Activated CD8-positive, alpha-beta memory T cell treated with anti-CD3 and anti-CD28 coated beads, Interleukin-2, amount 10 ng/mL, durations not matched to agents 7 days and 5 days (primary cell): Measurements from ENCODE around the gene PIF1. TPM values are rescaled to one million over a fixed set of nuclear protein-coding genes. Genes with fewer than 3 reads are reported as not detected.

Experiments
- ATAC-seq: fragments of 150-1000 bp; cut with Tn5 transposase; one replicate; pipeline ENCODE4 v1.10.0; 2021; ENCODE audit warnings: moderate library complexity
- CTCF ChIA-PET: fragments of 350-600 bp; sonication (Branson Sonifier 250); formaldehyde crosslinking; loops from one replicate; lab custom pipeline; 2021; ENCODE audit warnings: antibody characterized with exemption; lab: Charles Lee
- DNase-seq: peaks from one replicate; pipeline ENCODE4 v3.0.0-alpha.2; 2020
- H3K27ac Mint-ChIP-seq: one replicate; pipeline ENCODE4 v1.8.0; 2021; ENCODE audit warnings: mild to moderate bottlenecking, mixed read lengths
- H3K27me3 Mint-ChIP-seq: one replicate; pipeline ENCODE4 v1.8.0; 2021; ENCODE audit warnings: mixed read lengths
- H3K36me3 Mint-ChIP-seq: one replicate; pipeline ENCODE4 v1.8.0; 2021; ENCODE audit warnings: mild to moderate bottlenecking, mixed read lengths
- H3K4me1 Mint-ChIP-seq: one replicate; pipeline ENCODE4 v1.8.0; 2021; ENCODE audit warnings: mixed read lengths
- H3K4me3 Mint-ChIP-seq: one replicate; pipeline ENCODE4 v1.8.0; 2021; ENCODE audit warnings: mild to moderate bottlenecking, moderate library complexity, mixed read lengths
- H3K9me3 Mint-ChIP-seq: one replicate; pipeline ENCODE4 v1.8.0; 2022; ENCODE audit warnings: low read depth, mixed read lengths
- total RNA-seq, 2 experiments: library from RNA; stranded (reverse); gene quantifications; one replicate each; pipeline ENCODE4 v1.2.3, GENCODE V29; 2021

Gene PIF1
- total RNA-seq, 2 experiments from 2014 or later: 59.5 to 85.5 TPM

DNA sequence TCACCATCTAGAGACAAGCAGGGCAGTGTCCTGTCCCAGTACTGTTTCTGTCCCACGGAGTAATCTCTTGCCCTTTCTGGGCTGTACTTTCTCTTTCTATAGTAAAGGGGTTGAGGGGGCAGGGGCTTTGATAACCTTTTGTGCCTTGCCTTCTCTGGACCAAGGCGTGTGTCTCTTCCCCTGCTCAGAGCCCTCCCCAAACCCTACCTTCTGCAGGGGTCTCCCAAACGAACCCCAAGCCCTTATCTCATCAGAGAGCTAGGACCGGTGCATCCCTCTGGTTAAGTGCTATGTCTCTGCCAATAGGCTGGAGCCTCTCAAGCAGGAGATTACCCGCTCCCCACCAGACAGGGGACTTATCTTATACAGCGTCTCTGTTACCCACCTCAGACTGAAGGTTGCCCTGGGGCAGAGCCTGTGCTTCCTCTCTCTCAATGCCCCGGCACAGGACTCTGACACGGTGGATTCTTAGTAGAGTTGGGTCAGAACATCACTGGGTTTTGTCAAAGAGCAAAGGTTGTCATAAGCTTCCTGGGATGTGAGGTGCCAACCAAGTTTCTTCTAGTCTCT lies 19.2 kb upstream of the PIF1 start:
- H3K4me3 Mint-ChIP-seq: peak overlapping the region; percentile 99

GRCh38 chr15:64843991-64844390 lies 18.5 kb upstream of the PIF1 start:
- H3K4me1 Mint-ChIP-seq: peaks cover 63% of the 10 kb centered on the region

More for the DNA sequence above, 19.2 kb upstream of the PIF1 start:
- H3K4me1 Mint-ChIP-seq: peaks cover 58% of the 10 kb centered on the region
- CTCF ChIA-PET: interaction anchor here (1.0 to 3.9 kb wide), 9 partner anchors 9 to 68 kb away, joined by 3 to 27 read pairs (median 4); partner anchors contain the start of gene ANKDD1A
- ATAC-seq (peak; percentile 7), DNase-seq (peak; percentile 66)
- H3K9me3 Mint-ChIP-seq: no peaks in the 10 kb centered on the region
- H3K27me3 Mint-ChIP-seq: no peaks in the 10 kb centered on the region
- peaks cover 18% of the 10 kb centered on the region for H3K36me3 Mint-ChIP-seq
- H3K27ac Mint-ChIP-seq: peak overlapping the region; percentile 84

GRCh38 chr15:64842986-64843561 lies 17.6 kb upstream of the PIF1 start:
- no peaks in the 10 kb centered on the region for H3K27me3 Mint-ChIP-seq
- DNase-seq (peak; percentile 45), ATAC-seq (no peak)
- no peaks in the 10 kb centered on the region for H3K9me3 Mint-ChIP-seq
- H3K4me3 Mint-ChIP-seq: peak overlapping the region; percentile 99
- CTCF ChIA-PET: interaction anchor here (1.0 to 3.9 kb wide), 6 partner anchors 40 to 115 kb away, joined by 3 to 27 read pairs (median 3); no protein-coding TSS in a partner anchor
- H3K36me3 Mint-ChIP-seq: peaks cover 13% of the 10 kb centered on the region
- peaks cover 68% of the 10 kb centered on the region for H3K4me1 Mint-ChIP-seq
- H3K27ac Mint-ChIP-seq: peak overlapping the region; percentile 84

More at GRCh38 chr15:64843991-64844390, 18.5 kb upstream of the PIF1 start:
- Mint-ChIP-seq H3K36me3 (peaks cover 17% of the 10 kb centered on the region), H3K27ac (peak overlapping the region; percentile 84), H3K27me3 (no peaks in the 10 kb centered on the region), H3K4me3 (peak overlapping the region; percentile 99), H3K9me3 (no peaks in the 10 kb centered on the region)
- CTCF ChIA-PET: interaction anchor here (1.0 to 3.9 kb wide), 8 partner anchors 34 to 116 kb away, joined by 3 to 27 read pairs (median 4); partner anchors contain the start of gene ANKDD1A
- ATAC-seq (no peak), DNase-seq (no peak)

- H3K4me3 Mint-ChIP-seq: peak overlapping the region; percentile 99
- peaks cover 11% of the 10 kb centered on the region for H3K36me3 Mint-ChIP-seq
- DNase-seq: no peak
- H3K9me3 Mint-ChIP-seq: no peaks in the 10 kb centered on the region
- CTCF ChIA-PET: interaction anchor here (1.4 to 3.9 kb wide), 2 partner anchors 51 to 59 kb away, joined by 3 to 27 read pairs; no protein-coding TSS in a partner anchor
- H3K4me1 Mint-ChIP-seq: peaks cover 70% of the 10 kb centered on the region
- H3K27ac Mint-ChIP-seq: peak overlapping the region; percentile 84
- ATAC-seq: no peak
- no peaks in the 10 kb centered on the region for H3K27me3 Mint-ChIP-seq
Observed at GRCh38 chr15:64842096-64842939, 16.9 kb upstream of the PIF1 start.

DNA sequence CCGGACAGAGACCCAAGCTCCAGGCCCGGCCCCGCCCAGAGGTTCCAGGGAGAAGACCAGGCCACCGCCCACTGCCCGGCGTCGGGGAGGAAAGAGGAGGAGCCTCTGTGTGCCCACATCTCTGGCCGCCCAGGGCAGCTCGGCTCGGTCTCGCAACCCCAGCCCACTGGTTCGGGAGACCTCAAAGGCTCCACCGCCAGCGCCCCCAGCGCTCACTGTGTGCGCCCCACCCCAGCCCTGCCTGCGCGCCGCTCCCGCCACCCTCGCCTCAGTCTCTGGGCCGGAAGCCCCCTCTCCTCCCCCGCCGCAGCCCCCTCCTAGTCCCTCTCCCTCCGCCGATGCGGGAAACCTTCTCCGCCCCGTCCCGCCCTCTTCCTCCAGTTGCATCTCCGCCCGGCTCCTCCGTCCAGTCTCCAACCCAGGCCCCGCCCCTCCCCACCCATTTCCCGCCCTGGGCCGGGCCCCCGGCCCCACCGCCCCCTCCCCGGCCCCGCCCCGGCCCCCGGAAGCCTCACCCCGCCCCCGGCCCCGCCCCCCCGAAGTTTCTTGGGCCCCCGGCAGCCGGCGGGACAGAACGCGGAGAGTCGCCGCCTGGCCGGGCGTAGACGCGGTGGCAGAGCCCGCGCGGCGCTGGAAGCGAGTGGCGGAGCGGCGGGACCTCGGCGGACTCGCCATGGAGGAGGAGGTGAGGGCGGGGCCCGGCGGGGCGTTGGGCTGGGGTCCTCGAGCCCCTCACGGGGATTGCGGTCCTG lies 16.1 kb upstream of the PIF1 start, which contains the start of gene PLEKHO2:
TSS of gene PLEKHO2 (plus strand) at position 572 of the 752 bp plus-strand sequence. CDS start at position 674, 102 bp downstream.
- no peaks in the 10 kb centered on the region for H3K9me3 Mint-ChIP-seq
- peak within 1 kb of the TSS; percentile 84 for H3K27ac Mint-ChIP-seq
- peak within 1 kb of the TSS; percentile 99 for H3K4me3 Mint-ChIP-seq
- ATAC-seq: peak; percentile 78
- peaks cover 66% of the 10 kb centered on the region for H3K4me1 Mint-ChIP-seq
- H3K36me3 Mint-ChIP-seq: peaks cover 11% of the 10 kb centered on the region
- no peaks in the 10 kb centered on the region for H3K27me3 Mint-ChIP-seq
- CTCF ChIA-PET: interaction anchor here (0.7 to 6.9 kb wide), 8 partner anchors 9 to 87 kb away, joined by 3 to 96 read pairs (median 5); partner anchors contain the start of gene PIF1
- peak; percentile 97 for DNase-seq

- ATAC-seq (no peak), DNase-seq (no peak)
- H3K9me3 Mint-ChIP-seq: no peaks in the 10 kb centered on the region
- peaks cover 68% of the 10 kb centered on the region for H3K4me1 Mint-ChIP-seq
- CTCF ChIA-PET: interaction anchor here (0.7 to 6.9 kb wide), 8 partner anchors 8 to 87 kb away, joined by 3 to 96 read pairs (median 5); partner anchors contain the start of gene PIF1
- H3K27me3 Mint-ChIP-seq: no peaks in the 10 kb centered on the region
- peak overlapping the region; percentile 99 for H3K4me3 Mint-ChIP-seq
- peaks cover 9% of the 10 kb centered on the region for H3K36me3 Mint-ChIP-seq
- peak overlapping the region; percentile 84 for H3K27ac Mint-ChIP-seq
Observed at GRCh38 chr15:64841060-64841343, 15.6 kb upstream of the PIF1 start.

DNA sequence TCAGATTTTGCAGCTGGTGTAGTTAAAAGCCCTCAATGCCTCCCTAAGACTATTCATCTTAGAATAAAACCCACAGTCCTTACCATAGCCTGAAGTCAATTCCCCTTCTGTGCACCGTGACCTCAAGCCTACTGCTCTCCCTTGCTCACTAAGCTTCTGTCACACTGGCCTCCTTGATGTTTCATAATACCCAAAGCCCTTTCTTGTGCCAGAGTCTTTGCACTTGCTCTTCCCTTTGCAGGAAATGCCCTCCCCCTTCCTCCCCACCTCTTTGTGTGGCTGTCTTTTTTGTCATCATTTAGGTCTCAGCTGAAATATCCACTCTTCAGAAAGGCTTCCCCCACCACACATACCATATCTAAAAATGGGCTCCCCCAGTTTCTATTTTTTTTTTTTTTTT lies 12.1 kb upstream of the PIF1 start:
- Mint-ChIP-seq H3K27ac (peak overlapping the region; percentile 89), H3K36me3 (peaks cover 4% of the 10 kb centered on the region), H3K9me3 (no peaks in the 10 kb centered on the region), H3K4me1 (peaks cover 46% of the 10 kb centered on the region), H3K27me3 (no peaks in the 10 kb centered on the region), H3K4me3 (peak overlapping the region; percentile 23)
- peak; percentile 70 for DNase-seq
- no peak for ATAC-seq
- CTCF ChIA-PET: interaction anchor here (1.0 to 6.9 kb wide), 11 partner anchors 11 to 194 kb away, joined by 3 to 96 read pairs (median 4); partner anchors contain the start of gene PIF1

DNA sequence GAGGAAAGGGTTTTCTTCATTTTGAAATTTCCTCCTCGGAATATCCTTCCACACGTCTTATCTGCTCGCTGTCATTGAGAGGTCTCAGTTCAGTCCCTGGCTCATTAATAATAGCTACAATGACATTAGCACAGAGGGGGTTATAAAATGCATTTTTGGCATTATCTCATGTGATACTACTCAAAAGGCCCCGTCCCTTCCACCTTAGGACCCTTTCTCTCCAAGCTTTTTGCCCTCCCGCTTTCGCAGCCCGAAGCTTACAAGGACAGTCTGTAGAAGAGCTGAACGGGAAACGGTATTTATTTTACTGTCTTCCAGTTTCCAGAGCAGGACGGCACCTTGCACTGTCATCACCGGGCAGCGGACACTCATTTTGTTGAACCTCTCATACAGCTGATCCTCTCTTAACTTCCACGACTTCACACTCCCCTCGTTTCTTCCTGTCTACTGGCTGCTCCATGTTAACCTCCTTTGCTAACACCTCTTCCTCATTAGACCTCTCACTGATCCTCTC lies 10.6 kb upstream of the PIF1 start:
- H3K36me3 Mint-ChIP-seq: no peaks in the 10 kb centered on the region
- no peaks in the 10 kb centered on the region for H3K9me3 Mint-ChIP-seq
- CTCF ChIA-PET: interaction anchor here (0.8 to 6.9 kb wide), 27 partner anchors 9 to 673 kb away, joined by 3 to 96 read pairs (median 5); partner anchors contain the start of genes ANKDD1A, PIF1 and PPIB
- peaks cover 46% of the 10 kb centered on the region for H3K4me1 Mint-ChIP-seq
- ATAC-seq: no peak
- H3K4me3 Mint-ChIP-seq: peak overlapping the region; percentile 42
- DNase-seq: no peak
- peak overlapping the region; percentile 63 for H3K27ac Mint-ChIP-seq
- H3K27me3 Mint-ChIP-seq: no peaks in the 10 kb centered on the region

- CTCF ChIA-PET: interaction anchor here (0.7 to 1.5 kb wide), 4 partner anchors 10 to 60 kb away, joined by 3 to 5 read pairs (median 4); no protein-coding TSS in a partner anchor
- DNase-seq (no peak), ATAC-seq (no peak)
- Mint-ChIP-seq H3K4me1 (peaks cover 35% of the 10 kb centered on the region), H3K36me3 (no peaks in the 10 kb centered on the region), H3K4me3 (no peak overlapping the region), H3K27me3 (no peaks in the 10 kb centered on the region), H3K27ac (no peak overlapping the region), H3K9me3 (no peaks in the 10 kb centered on the region)
Observed at GRCh38 chr15:64833690-64834089, 8.2 kb upstream of the PIF1 start.

GRCh38 chr15:64828985-64829384 lies 3.5 kb upstream of the PIF1 start:
- DNase-seq (no peak), ATAC-seq (no peak)
- Mint-ChIP-seq H3K9me3 (no peaks in the 10 kb centered on the region), H3K27me3 (no peaks in the 10 kb centered on the region), H3K27ac (no peak overlapping the region), H3K4me1 (peaks cover 21% of the 10 kb centered on the region), H3K4me3 (no peak overlapping the region), H3K36me3 (peaks cover 2% of the 10 kb centered on the region)
- CTCF ChIA-PET: interaction anchor here (1.4 kb wide), 1 partner anchor 16 kb away, joined by 3 read pairs; no protein-coding TSS in a partner anchor

GRCh38 chr15:64824929-64825430 lies 467 bp downstream of the PIF1 start:
- no peaks in the 10 kb centered on the region for H3K9me3 Mint-ChIP-seq
- peak overlapping the region; percentile 93 for H3K27ac Mint-ChIP-seq
- H3K36me3 Mint-ChIP-seq: peaks cover 21% of the 10 kb centered on the region
- peak overlapping the region; percentile 98 for H3K4me3 Mint-ChIP-seq
- H3K27me3 Mint-ChIP-seq: no peaks in the 10 kb centered on the region
- ATAC-seq (peak; percentile 11), DNase-seq (no peak)
- CTCF ChIA-PET: interaction anchor here (0.9 to 2.7 kb wide), 8 partner anchors 11 to 97 kb away, joined by 3 to 22 read pairs (median 6); no protein-coding TSS in a partner anchor
- H3K4me1 Mint-ChIP-seq: peaks cover 29% of the 10 kb centered on the region

DNA sequence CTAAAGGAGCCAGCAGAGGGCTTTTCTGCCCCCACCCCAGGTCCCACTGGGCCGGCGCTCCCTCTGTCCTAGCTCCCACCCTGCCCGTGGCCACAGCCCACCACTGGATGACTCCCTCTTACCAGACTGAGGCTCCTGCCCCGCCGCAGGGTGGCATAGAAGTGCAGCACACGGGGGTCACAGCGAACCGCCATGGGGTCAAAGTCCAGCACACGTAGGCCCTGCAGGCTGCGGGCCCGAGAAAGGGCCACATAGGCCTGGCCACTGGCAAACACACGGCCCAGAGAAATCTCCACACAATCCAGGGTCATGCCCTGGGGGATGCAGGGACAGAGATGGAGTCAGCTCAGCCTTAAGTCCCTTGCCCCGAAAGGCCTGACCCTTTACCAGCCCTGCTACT lies 9.0 kb downstream of the PIF1 start:
- DNase-seq: no peak
- H3K4me3 Mint-ChIP-seq: no peak overlapping the region
- no peaks in the 10 kb centered on the region for H3K27me3 Mint-ChIP-seq
- peaks cover 2% of the 10 kb centered on the region for H3K4me1 Mint-ChIP-seq
- no peak for ATAC-seq
- CTCF ChIA-PET: interaction anchor here (1.5 kb wide), 1 partner anchor 19 kb away, joined by 5 read pairs; no protein-coding TSS in a partner anchor
- peaks cover 16% of the 10 kb centered on the region for H3K36me3 Mint-ChIP-seq
- no peak overlapping the region for H3K27ac Mint-ChIP-seq
- H3K9me3 Mint-ChIP-seq: no peaks in the 10 kb centered on the region
